ENCODE measurements around the gene PTPN21.

DNA sequence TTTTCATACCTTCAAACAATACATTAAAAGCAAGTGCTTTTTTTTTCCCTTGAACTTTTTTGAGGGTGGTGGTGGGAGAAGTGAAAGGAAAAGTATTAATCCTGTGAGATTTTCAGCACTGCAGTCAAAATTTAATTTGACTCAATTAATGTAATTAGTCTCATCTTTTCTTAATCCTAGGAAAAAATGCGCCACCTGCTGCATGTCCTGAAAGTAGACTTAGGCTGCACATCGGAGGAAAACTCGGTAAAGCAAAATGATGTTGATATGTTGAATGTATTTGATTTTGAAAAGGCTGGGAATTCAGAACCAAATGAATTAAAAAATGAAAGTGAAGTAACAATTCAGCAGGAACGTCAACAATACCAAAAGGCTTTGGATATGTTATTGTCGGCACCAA is 117.1 kb downstream of the PTPN21 start:
- TF ChIP-seq, protein P1, sequence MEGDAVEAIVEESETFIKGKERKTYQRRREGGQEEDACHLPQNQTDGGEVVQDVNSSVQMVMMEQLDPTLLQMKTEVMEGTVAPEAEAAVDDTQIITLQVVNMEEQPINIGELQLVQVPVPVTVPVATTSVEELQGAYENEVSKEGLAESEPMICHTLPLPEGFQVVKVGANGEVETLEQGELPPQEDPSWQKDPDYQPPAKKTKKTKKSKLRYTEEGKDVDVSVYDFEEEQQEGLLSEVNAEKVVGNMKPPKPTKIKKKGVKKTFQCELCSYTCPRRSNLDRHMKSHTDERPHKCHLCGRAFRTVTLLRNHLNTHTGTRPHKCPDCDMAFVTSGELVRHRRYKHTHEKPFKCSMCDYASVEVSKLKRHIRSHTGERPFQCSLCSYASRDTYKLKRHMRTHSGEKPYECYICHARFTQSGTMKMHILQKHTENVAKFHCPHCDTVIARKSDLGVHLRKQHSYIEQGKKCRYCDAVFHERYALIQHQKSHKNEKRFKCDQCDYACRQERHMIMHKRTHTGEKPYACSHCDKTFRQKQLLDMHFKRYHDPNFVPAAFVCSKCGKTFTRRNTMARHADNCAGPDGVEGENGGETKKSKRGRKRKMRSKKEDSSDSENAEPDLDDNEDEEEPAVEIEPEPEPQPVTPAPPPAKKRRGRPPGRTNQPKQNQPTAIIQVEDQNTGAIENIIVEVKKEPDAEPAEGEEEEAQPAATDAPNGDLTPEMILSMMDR (IDR thresholded peaks at IDR 0.05): no peak
- no peak for TF ChIP-seq POLR2AphosphoS5 (IDR thresholded peaks at IDR 0.05)

Measured in stomach (tissue), 4 donors.